OCI-LY1 (cell line): Measurements from ENCODE around the gene SRI.

ENCODE experiments used
- CTCF ChIP-seq: fragments of 200-600 bp; sonication (generic), shearing (Covaris generic); IDR thresholded peaks from 2 replicates; pipeline ENCODE4 v1.5.1; 2017; ENCODE audit warnings: mild to moderate bottlenecking, antibody characterized with exemption, low read length, moderate library complexity, mixed read lengths
- EZH2 ChIP-seq: fragments of 200-600 bp; sonication (generic), shearing (Covaris generic); IDR thresholded peaks from 2 replicates; pipeline ENCODE4 v1.8.0; 2017; ENCODE audit warnings: borderline replicate concordance, mixed run types, mild to moderate bottlenecking, antibody characterized with exemption, low read length, moderate library complexity, mixed read lengths

- no peak for TF ChIP-seq CTCF
- no peak for TF ChIP-seq EZH2
These were observed 27.9 kb downstream of the SRI start for GRCh38 chr7:88191911-88192310.
